Mesenchymal stem cell (in vitro differentiated cells and primary cell): ENCODE data around the gene MSI2.

Experiments
- DNase-seq: peaks from one replicate; pipeline ENCODE4 v3.0.0-alpha.2; 2013
- H2AFZ ChIP-seq: one replicate; pipeline ENCODE4 v1.6.1; 2013; ENCODE audit warnings: low read depth, mild to moderate bottlenecking, control low read depth, inconsistent platforms, low read length, moderate library complexity
- H2AK5ac ChIP-seq: 2 replicates; pipeline ENCODE4 v1.6.1; 2013; ENCODE audit warnings: low read length, moderate library complexity, mild to moderate bottlenecking, inconsistent platforms; ENCODE audit not compliant: severe bottlenecking
- H2BK120ac ChIP-seq: one replicate; pipeline ENCODE4 v1.6.1; 2013; ENCODE audit warnings: low read depth, mild to moderate bottlenecking, inconsistent platforms, low read length, moderate library complexity
- H2BK12ac ChIP-seq, 2 experiments: one replicate each; pipeline ENCODE4 v1.6.1; 2013; ENCODE audit warnings: inconsistent platforms in 2 of 2, low read length in 2 of 2, mild to moderate bottlenecking in 2 of 2, moderate library complexity in 2 of 2, control low read depth in 1 of 2
- H2BK15ac ChIP-seq: one replicate; pipeline ENCODE4 v1.6.1; 2013; ENCODE audit warnings: mild to moderate bottlenecking, low read depth, inconsistent platforms; ENCODE audit not compliant: poor library complexity, severe bottlenecking
- H2BK5ac ChIP-seq: 2 replicates; pipeline ENCODE4 v1.6.1; 2013; ENCODE audit warnings: low read depth, mild to moderate bottlenecking, low read length, control low read depth, inconsistent platforms; ENCODE audit not compliant: poor library complexity, severe bottlenecking
- H3K14ac ChIP-seq, 2 experiments: one replicate each; pipeline ENCODE4 v1.6.1; 2013; ENCODE audit warnings: inconsistent platforms in 2 of 2, low read length in 2 of 2, control low read depth in 1 of 2, mild to moderate bottlenecking in 1 of 2, moderate library complexity in 1 of 2
- H3K18ac ChIP-seq, 2 experiments: one replicate each; pipeline ENCODE4 v1.6.1; 2013; ENCODE audit warnings: inconsistent platforms in 2 of 2, low read length in 2 of 2, control low read depth in 1 of 2, low read depth in 1 of 2, mild to moderate bottlenecking in 1 of 2
- H3K23ac ChIP-seq, 2 experiments: one replicate each; pipeline ENCODE4 v1.6.1; 2013; ENCODE audit warnings: inconsistent platforms in 2 of 2, low read length in 2 of 2, mild to moderate bottlenecking in 2 of 2, moderate library complexity in 2 of 2, control low read depth in 1 of 2
- H3K27ac ChIP-seq: 2 replicates; pipeline ENCODE4 v1.5.1; 2013; ENCODE audit warnings: mild to moderate bottlenecking, moderate library complexity, low read length, control low read depth, inconsistent platforms; ENCODE audit not compliant: poor library complexity, severe bottlenecking
- H3K27me3 ChIP-seq, 2 experiments: 2 replicates each; pipeline versions ENCODE4 v1.6.1 to v1.7.0; 2013; ENCODE audit warnings: low read length in 2 of 2, mild to moderate bottlenecking in 2 of 2, moderate library complexity in 2 of 2, control low read depth in 1 of 2, inconsistent platforms in 1 of 2; ENCODE audit not compliant: control insufficient read depth in 1 of 2, insufficient read depth in 1 of 2
- H3K36me3 ChIP-seq, 2 experiments: 2 replicates each; pipeline versions ENCODE4 v1.6.1 to v1.7.0; 2013; ENCODE audit warnings: low read length in 2 of 2, control low read depth in 1 of 2, inconsistent platforms in 1 of 2, low read depth in 1 of 2, mild to moderate bottlenecking in 1 of 2; ENCODE audit not compliant: insufficient read depth in 2 of 2, control insufficient read depth in 1 of 2
- H3K4ac ChIP-seq, 2 experiments: one replicate each; pipeline ENCODE4 v1.6.1; 2013; ENCODE audit warnings: inconsistent platforms in 2 of 2, low read length in 2 of 2, mild to moderate bottlenecking in 2 of 2, moderate library complexity in 2 of 2, control low read depth in 1 of 2, low read depth in 1 of 2
- H3K4me1 ChIP-seq: 2 replicates; pipeline ENCODE4 v1.6.1; 2013; ENCODE audit warnings: low read depth, low read length, control low read depth; ENCODE audit not compliant: control insufficient read depth, insufficient read depth
- H3K4me2 ChIP-seq: 2 replicates; pipeline ENCODE4 v1.6.1; 2013; ENCODE audit warnings: low read length, mild to moderate bottlenecking, inconsistent platforms; ENCODE audit not compliant: poor library complexity, severe bottlenecking
- H3K4me3 ChIP-seq, 2 experiments: 2 replicates each; pipeline versions ENCODE4 v1.5.1 to v1.7.0; 2013; ENCODE audit warnings: low read length in 2 of 2, mild to moderate bottlenecking in 2 of 2, control low read depth in 1 of 2, low read depth in 1 of 2; ENCODE audit not compliant: insufficient read depth in 1 of 2
- H3K79me1 ChIP-seq: replicated peaks from 2 replicates; pipeline ENCODE4 v1.6.1; 2013; ENCODE audit warnings: mild to moderate bottlenecking, control low read depth, low read length, inconsistent platforms; ENCODE audit not compliant: poor library complexity, severe bottlenecking
- H3K9ac ChIP-seq: 2 replicates; pipeline ENCODE4 v1.7.0; 2013; ENCODE audit warnings: mild to moderate bottlenecking, low read length, moderate library complexity
- H3K9me3 ChIP-seq: 2 replicates; pipeline ENCODE4 v1.7.0; 2013; ENCODE audit warnings: mild to moderate bottlenecking, low read length; ENCODE audit not compliant: control insufficient read depth
- H4K8ac ChIP-seq: one replicate; pipeline ENCODE4 v1.6.1; 2013; ENCODE audit warnings: inconsistent platforms, mild to moderate bottlenecking, low read length, moderate library complexity
- H4K91ac ChIP-seq: one replicate; pipeline ENCODE4 v1.6.1; 2013; ENCODE audit warnings: mild to moderate bottlenecking, low read length, inconsistent platforms
- WGBS: methylation state at CpG from one replicate; pipeline ENCODE4 v1.1.7; 2013; ENCODE audit warnings: mixed read lengths; 5-methylcytosine and 5-hydroxymethylcytosine counted together

MSI2 gene

DNA sequence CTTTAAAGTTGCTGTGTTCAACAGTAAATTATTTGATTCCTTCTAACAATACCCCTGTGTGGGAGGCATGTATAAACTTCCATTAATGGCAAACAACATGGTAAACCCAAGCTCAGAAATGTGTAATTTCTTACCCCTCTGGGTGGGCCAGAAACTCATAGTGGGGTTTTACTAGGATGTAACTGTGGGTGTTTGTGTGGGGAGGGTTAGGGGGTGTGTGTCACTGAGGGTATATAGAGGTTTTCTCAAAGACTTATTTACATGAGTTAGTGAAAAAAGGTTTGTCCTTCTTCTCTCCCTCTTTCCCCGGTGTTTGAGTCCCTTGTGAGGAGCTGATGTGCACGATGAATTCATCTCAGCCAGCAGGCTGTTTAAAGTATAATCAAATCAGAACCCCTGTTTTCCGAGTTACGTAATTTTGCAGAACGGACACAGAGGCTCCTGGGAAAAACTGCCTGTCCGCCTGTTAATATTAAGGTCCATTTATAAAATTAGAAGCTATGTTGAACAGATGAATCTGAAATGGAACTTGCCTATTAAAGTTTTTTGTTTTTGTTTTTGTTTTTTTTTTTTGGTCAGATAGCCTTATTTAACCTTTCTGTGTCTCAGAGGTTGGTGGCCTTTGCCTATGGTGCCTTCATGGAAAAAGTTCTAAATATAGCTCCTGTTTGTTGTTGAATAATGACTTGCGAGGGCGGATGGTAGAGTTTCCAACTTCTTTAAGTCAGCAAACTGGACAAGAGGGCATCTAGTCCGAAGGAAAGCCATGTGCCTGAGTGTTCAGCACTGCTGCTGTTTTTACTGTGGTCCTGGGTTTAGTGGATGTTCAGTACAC lies 73.3 kb downstream of the MSI2 start:
- 86% methylated on average over 9 of the region's 9 CpGs for WGBS
- Histone ChIP-seq H2BK120ac (no peak overlapping the region), H3K27ac (no peak overlapping the region), H3K14ac (no peak overlapping the region), H3K4me1 (peaks cover 4% of the 10 kb centered on the region), H2BK15ac (no peak overlapping the region), H3K27me3 (no peaks in the 10 kb centered on the region), H3K4ac (no peak overlapping the region), H2BK5ac (no peak overlapping the region), H2AFZ (no peak overlapping the region), H4K8ac (no peak overlapping the region), H4K91ac (no peak overlapping the region), H3K4me3 (no peak overlapping the region), H2BK12ac (no peak overlapping the region), H2AK5ac (no peak overlapping the region), H3K79me1 (peaks cover 38% of the 10 kb centered on the region), H3K4me2 (no peak overlapping the region), H3K9ac (no peak overlapping the region), H3K9me3 (no peaks in the 10 kb centered on the region), H3K36me3 (peaks cover 0 to 9% of the 10 kb centered on the region in 2 experiments), H3K23ac (no peak overlapping the region), H3K18ac (no peak overlapping the region)
- peak; percentile 27 for DNase-seq

DNA sequence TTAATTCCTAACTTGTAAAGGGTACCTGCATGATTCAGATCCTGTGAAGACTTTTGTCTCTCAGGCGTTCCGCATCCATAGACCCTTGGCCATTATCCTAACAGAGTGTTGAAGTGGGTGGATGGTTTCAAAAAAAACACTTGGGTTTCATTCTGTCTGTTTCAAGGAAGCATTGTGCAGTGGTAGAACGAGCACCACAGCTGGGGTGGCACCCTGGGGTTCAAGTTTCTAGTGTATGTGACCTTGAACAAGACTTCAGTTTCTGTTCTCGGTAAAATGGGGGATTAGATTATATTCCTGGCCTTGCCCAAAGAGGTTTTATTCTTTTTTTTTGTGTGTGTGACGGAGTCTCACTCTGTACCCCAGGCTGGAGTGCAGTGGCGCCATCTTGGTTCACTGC lies 74.3 kb downstream of the MSI2 start:
- Histone ChIP-seq H4K91ac (no peak overlapping the region), H3K9ac (no peak overlapping the region), H3K4me2 (no peak overlapping the region), H2BK5ac (no peak overlapping the region), H3K9me3 (no peaks in the 10 kb centered on the region), H3K4me3 (no peak overlapping the region), H3K27me3 (no peaks in the 10 kb centered on the region), H4K8ac (no peak overlapping the region), H2BK15ac (no peak overlapping the region), H2AK5ac (no peak overlapping the region), H2BK120ac (no peak overlapping the region), H3K14ac (no peak overlapping the region), H3K4ac (no peak overlapping the region), H3K79me1 (peaks cover 41% of the 10 kb centered on the region), H2AFZ (no peak overlapping the region), H3K18ac (no peak overlapping the region), H3K23ac (no peak overlapping the region), H3K36me3 (peaks cover 0 to 3% of the 10 kb centered on the region in 2 experiments), H3K27ac (no peak overlapping the region), H2BK12ac (no peak overlapping the region), H3K4me1 (peaks cover 4% of the 10 kb centered on the region)
- DNase-seq = no peak
- 97% methylated on average over 6 of the region's 6 CpGs for WGBS

DNA sequence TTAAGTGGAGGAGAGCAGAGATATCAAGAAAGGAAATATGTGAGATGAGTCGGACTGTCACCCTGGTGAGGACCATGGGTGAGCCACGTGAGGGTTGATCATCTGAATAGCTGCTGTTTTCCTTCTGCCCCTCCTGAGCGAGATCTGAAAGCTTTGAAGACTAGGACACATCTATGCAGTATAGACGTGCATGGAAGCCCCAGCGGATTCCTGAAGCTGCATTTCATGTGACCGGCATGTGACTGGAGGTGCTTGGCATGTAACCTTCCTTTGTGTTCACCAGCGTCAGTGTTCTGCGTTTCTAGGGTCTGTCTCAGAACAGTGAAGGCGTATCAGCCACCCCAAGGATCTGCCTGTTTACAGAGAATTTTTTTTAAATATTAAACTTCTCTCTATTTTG lies 75.1 kb downstream of the MSI2 start:
- Histone ChIP-seq H3K36me3 (no peaks in the 10 kb centered on the region), H2AK5ac (no peak overlapping the region)
- 95% methylated on average over 6 of the region's 9 CpGs for WGBS

DNA sequence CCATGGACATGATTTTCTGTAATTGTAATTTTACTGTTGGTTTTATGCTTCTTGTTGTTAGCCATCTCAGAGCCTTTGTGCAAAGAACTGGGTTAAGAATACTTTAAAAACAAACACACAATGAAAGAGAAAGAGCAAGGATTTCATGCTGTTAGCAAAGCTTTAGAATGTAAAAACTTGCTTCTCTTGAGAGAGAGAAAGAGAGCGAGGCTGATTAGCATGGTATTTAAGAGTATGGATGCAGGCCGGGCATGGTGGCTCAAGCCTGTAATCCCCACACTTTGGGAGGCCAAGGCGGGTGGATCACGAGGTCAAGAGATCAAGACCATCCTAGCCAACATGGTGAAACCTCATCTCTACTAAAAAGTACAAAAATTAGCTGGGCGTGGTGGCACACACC lies 76.2 kb downstream of the MSI2 start:
- DNase-seq = no peak

More for the DNA sequence above, 75.1 kb downstream of the MSI2 start:
- Histone ChIP-seq H2AFZ (no peak overlapping the region), H3K79me1 (peaks cover 39% of the 10 kb centered on the region), H3K14ac (no peak overlapping the region), H2BK15ac (no peak overlapping the region), H3K4me2 (no peak overlapping the region), H3K18ac (no peak overlapping the region), H2BK5ac (no peak overlapping the region), H3K9me3 (no peaks in the 10 kb centered on the region), H3K4ac (no peak overlapping the region), H2BK12ac (no peak overlapping the region), H3K4me1 (peaks cover 4% of the 10 kb centered on the region), H2BK120ac (no peak overlapping the region), H3K27me3 (no peaks in the 10 kb centered on the region), H3K27ac (no peak overlapping the region), H4K91ac (no peak overlapping the region), H3K4me3 (no peak overlapping the region), H3K9ac (no peak overlapping the region), H4K8ac (no peak overlapping the region), H3K23ac (no peak overlapping the region)
- no peak for DNase-seq

More for the DNA sequence above, 76.2 kb downstream of the MSI2 start:
- Histone ChIP-seq H3K4me1 (peaks cover 4% of the 10 kb centered on the region), H3K27ac (no peak overlapping the region), H3K4me3 (no peak overlapping the region), H3K18ac (no peak overlapping the region), H3K36me3 (peaks cover 0 to 3% of the 10 kb centered on the region in 2 experiments), H2AFZ (no peak overlapping the region), H3K4me2 (no peak overlapping the region), H3K9ac (no peak overlapping the region), H3K4ac (no peak overlapping the region), H4K8ac (no peak overlapping the region), H4K91ac (no peak overlapping the region), H2BK120ac (no peak overlapping the region), H2AK5ac (no peak overlapping the region), H3K23ac (no peak overlapping the region), H2BK15ac (no peak overlapping the region), H3K9me3 (no peaks in the 10 kb centered on the region), H3K79me1 (peaks cover 42% of the 10 kb centered on the region), H2BK5ac (no peak overlapping the region), H2BK12ac (no peak overlapping the region), H3K14ac (no peak overlapping the region), H3K27me3 (no peaks in the 10 kb centered on the region)
- WGBS = 93% methylated on average over 5 of the region's 5 CpGs
